ENCODE data around the gene MBD3. TPM values are rescaled to one million over a fixed set of nuclear protein-coding genes. Genes with fewer than 3 reads are reported as not detected.
"Not testable (repeated sequence)": the region's sequence is repeated elsewhere in the genome, so short reads cannot be mapped to it uniquely, and the experiment has no call there.

Gene MBD3
- polyA plus RNA-seq (2012; ENCODE audit: insufficient read depth, insufficient read length): 53.6 TPM

- peak within 1 kb of the TSS; percentile 97 for H3K4me3 ChIP-seq (ENCODE audit: low read length)
- peak; percentile 80 for DNase-seq (ENCODE audit: low read depth, low spot score)
These were observed at the start of gene MBD3 for GRCh38 chr19:1592755-1593500. MBD3 (minus strand) TSS chr19:1592865; CDS start chr19:1592631, 234 bp downstream.

- not testable (repeated sequence) for H3K4me3 ChIP-seq (ENCODE audit: low read length); DNase-seq (ENCODE audit: low read depth, low spot score)
These were observed 48.3 kb upstream of the MBD3 start for GRCh38 chr19:1640893-1641448.

- no peak overlapping the region for H3K4me3 ChIP-seq (ENCODE audit: low read length)
- no peak for DNase-seq (ENCODE audit: low read depth, low spot score)
These were observed 43.9 kb upstream of the MBD3 start for GRCh38 chr19:1636325-1637236.

- DNase-seq (ENCODE audit: low read depth, low spot score): no peak
- no peak overlapping the region for H3K4me3 ChIP-seq (ENCODE audit: low read length)
These were observed 42.2 kb upstream of the MBD3 start for GRCh38 chr19:1634938-1635243.

- DNase-seq (ENCODE audit: low read depth, low spot score): no peak
- no peak overlapping the region for H3K4me3 ChIP-seq (ENCODE audit: low read length)
These were observed 41.7 kb upstream of the MBD3 start for GRCh38 chr19:1634242-1634937.

- no peak for DNase-seq (ENCODE audit: low read depth, low spot score)
- H3K4me3 ChIP-seq (ENCODE audit: low read length): no peak overlapping the region
These were observed 40.7 kb upstream of the MBD3 start for GRCh38 chr19:1633269-1633826.

- no peak for DNase-seq (ENCODE audit: low read depth, low spot score)
- no peak overlapping the region for H3K4me3 ChIP-seq (ENCODE audit: low read length)
These were observed 40.0 kb upstream of the MBD3 start for GRCh38 chr19:1632462-1633268.

GRCh38 chr19:1631557-1632100 is 39.0 kb upstream of the MBD3 start:
- H3K4me3 ChIP-seq (ENCODE audit: low read length): no peak overlapping the region
- no peak for DNase-seq (ENCODE audit: low read depth, low spot score)

GRCh38 chr19:1630811-1631210 is 38.1 kb upstream of the MBD3 start:
- H3K4me3 ChIP-seq (ENCODE audit: low read length): no peak overlapping the region
- DNase-seq (ENCODE audit: low read depth, low spot score): no peak

- no peak for DNase-seq (ENCODE audit: low read depth, low spot score)
- H3K4me3 ChIP-seq (ENCODE audit: low read length): no peak overlapping the region
These were observed 37.3 kb upstream of the MBD3 start for GRCh38 chr19:1630012-1630411.

- DNase-seq (ENCODE audit: low read depth, low spot score): no peak
- no peak overlapping the region for H3K4me3 ChIP-seq (ENCODE audit: low read length)
These were observed 36.7 kb upstream of the MBD3 start for GRCh38 chr19:1629256-1629808.

GRCh38 chr19:1627194-1627593 is 34.5 kb upstream of the MBD3 start:
- H3K4me3 ChIP-seq (ENCODE audit: low read length): no peak overlapping the region
- no peak for DNase-seq (ENCODE audit: low read depth, low spot score)

GRCh38 chr19:1626417-1627010 is 33.8 kb upstream of the MBD3 start:
- no peak overlapping the region for H3K4me3 ChIP-seq (ENCODE audit: low read length)
- DNase-seq (ENCODE audit: low read depth, low spot score): no peak

- H3K4me3 ChIP-seq (ENCODE audit: low read length): no peak overlapping the region
- peak; percentile 54 for DNase-seq (ENCODE audit: low read depth, low spot score)
These were observed 31.8 kb upstream of the MBD3 start for GRCh38 chr19:1624458-1624857.

- H3K4me3 ChIP-seq (ENCODE audit: low read length): no peak overlapping the region
- no peak for DNase-seq (ENCODE audit: low read depth, low spot score)
These were observed 29.9 kb upstream of the MBD3 start for GRCh38 chr19:1622541-1622940.

GRCh38 chr19:1622007-1622406 is 29.3 kb upstream of the MBD3 start:
- H3K4me3 ChIP-seq (ENCODE audit: low read length): no peak overlapping the region
- no peak for DNase-seq (ENCODE audit: low read depth, low spot score)

GRCh38 chr19:1621574-1621973 is 28.9 kb upstream of the MBD3 start:
- DNase-seq (ENCODE audit: low read depth, low spot score): no peak
- H3K4me3 ChIP-seq (ENCODE audit: low read length): no peak overlapping the region

- no peak for DNase-seq (ENCODE audit: low read depth, low spot score)
- no peak overlapping the region for H3K4me3 ChIP-seq (ENCODE audit: low read length)
These were observed 28.4 kb upstream of the MBD3 start for GRCh38 chr19:1621021-1621420.

Data from Jurkat, Clone E6-1 (cell line).